NT2/D1 (cell line): ENCODE results near the gene C10orf90.

Source experiments
- SUZ12 ChIP-seq: IDR thresholded peaks from 2 replicates; pipeline ENCODE4 v1.6.1; 2011; ENCODE audit not compliant: insufficient read length, insufficient read depth; ENCODE audit errors: extremely low read depth
- YY1 ChIP-seq: IDR thresholded peaks from 2 replicates; pipeline ENCODE4 v1.6.1; 2011; ENCODE audit not compliant: insufficient read length, insufficient read depth
- ZNF274 ChIP-seq: IDR thresholded peaks from 2 replicates; pipeline ENCODE4 v1.6.1; 2011; ENCODE audit warnings: mild to moderate bottlenecking, low read depth, low read length

GRCh38 chr10:126398924-126399323, 271.6 kb downstream of the C10orf90 start:
- TF ChIP-seq SUZ12 (no peak), YY1 (no peak), ZNF274 (no peak)
